Measurements from ENCODE around the gene KRT86. TPM values are rescaled to one million over a fixed set of nuclear protein-coding genes. Genes with fewer than 3 reads are reported as not detected.

The KRT86 gene
- total and polyA plus RNA-seq, 7 experiments from 2014 or later, result 0.13 to 1.5 TPM; not detected in 5

DNA sequence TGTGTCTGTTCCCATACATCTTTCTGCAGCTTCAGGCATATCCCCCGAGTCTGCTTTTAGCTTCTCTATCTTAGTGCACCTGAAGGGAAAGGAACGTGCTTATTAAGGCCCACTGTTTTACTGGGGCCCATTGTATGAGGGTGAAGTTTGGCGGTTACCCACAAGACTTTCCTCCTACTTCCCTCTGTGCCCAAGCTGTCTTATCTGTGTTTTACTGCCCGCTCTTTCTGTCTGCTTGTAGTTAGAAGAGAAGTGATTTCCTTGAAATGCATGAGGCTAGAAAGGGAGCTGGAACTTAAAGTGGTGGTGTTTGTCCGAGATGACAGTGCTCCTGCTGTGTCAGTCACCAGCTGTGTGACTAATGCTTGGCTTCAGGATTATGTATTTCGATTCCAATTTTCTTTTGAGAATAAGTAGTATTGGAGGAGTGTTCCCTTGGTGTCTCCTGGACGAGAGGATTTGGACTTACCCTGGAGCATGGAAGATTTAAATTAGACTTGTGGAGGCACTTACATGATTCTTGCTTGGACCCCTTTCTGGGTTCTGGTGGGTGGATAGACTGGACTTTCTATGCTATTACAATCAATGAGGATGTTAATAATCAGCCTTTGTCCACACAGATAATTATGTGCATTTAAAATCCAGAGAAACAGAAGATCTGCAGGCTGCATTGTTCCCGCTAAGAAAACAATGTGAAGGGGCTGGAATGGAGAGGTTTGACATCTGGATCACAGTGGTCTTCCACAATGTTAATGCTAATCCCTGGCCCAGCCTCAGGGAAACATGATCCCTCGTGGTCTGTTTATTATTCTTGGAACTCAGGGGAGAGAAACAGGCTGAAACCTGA, 13.9 kb upstream of the KRT86 start:
- peaks cover 0 to 4% (median 0%) of the 10 kb centered on the region in 11 donors for H3K9me3 Mint-ChIP-seq
- H3K27me3 Mint-ChIP-seq, result peaks cover 42 to 66% (median 59%) of the 10 kb centered on the region in 5 donors
- intact Hi-C loops (cut with micrococcal nuclease), result no loop called here
- Histone ChIP-seq H3K4me3 (ENCODE audit: low read length) (no peak overlapping the region), H3K36me3 (ENCODE audit: control insufficient read depth in 2 of 3, insufficient read depth in 3 of 3, low read length in 3 of 3) (no peaks in the 10 kb centered on the region), H3K27me3 (ENCODE audit: control insufficient read depth in 2 of 2, insufficient read depth in 2 of 2, low read length in 2 of 2) (peaks cover 0 to 2% of the 10 kb centered on the region in 2 donors), H3K4me1 (ENCODE audit: control insufficient read depth in 2 of 2, insufficient read depth in 2 of 2, low read length in 2 of 2) (no peaks in the 10 kb centered on the region), H3K27ac (ENCODE audit: low read depth, low read length) (no peak overlapping the region), H3K9me3 (ENCODE audit: control insufficient read depth in 2 of 3, low read length in 3 of 3) (no peaks in the 10 kb centered on the region)
- CTCF ChIA-PET, result interaction anchor here (1.0 kb wide), 1 partner anchor 18 kb away, joined by 4 read pairs; no protein-coding TSS in a partner anchor
- no peak for DNase-seq
- ATAC-seq, result no peak
- peaks cover 0 to 25% (median 0%) of the 10 kb centered on the region in 5 donors for H3K36me3 Mint-ChIP-seq
- POLR2A ChIA-PET, result no interaction called here
- peak overlapping the region in 1 of 9 donors; percentile 21 for H3K27ac Mint-ChIP-seq
- peaks cover 0 to 28% (median 8%) of the 10 kb centered on the region in 7 donors for H3K4me1 Mint-ChIP-seq
- peak overlapping the region in 1 of 10 donors; percentile 60 for H3K4me3 Mint-ChIP-seq

DNA sequence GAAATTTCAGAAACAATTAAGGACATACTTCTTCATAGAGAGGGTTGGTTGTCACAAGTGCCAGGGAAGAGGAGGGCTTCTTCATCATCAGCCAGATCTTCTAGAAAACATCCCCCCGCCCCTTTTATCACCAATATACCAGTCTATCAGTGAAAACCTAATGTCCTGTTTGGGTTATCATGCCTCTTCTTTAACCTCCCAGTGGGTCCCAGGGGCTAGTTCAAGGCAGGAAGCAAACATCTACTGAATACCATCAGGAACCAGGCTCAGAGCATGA, 13.3 kb upstream of the KRT86 start:
- peaks cover 36 to 62% (median 54%) of the 10 kb centered on the region in 5 donors for H3K27me3 Mint-ChIP-seq
- Histone ChIP-seq H3K27ac (ENCODE audit: low read depth, low read length) (no peak overlapping the region), H3K27me3 (ENCODE audit: control insufficient read depth in 2 of 2, insufficient read depth in 2 of 2, low read length in 2 of 2) (peaks cover 0 to 2% of the 10 kb centered on the region in 2 donors), H3K36me3 (ENCODE audit: control insufficient read depth in 2 of 3, insufficient read depth in 3 of 3, low read length in 3 of 3) (no peaks in the 10 kb centered on the region), H3K4me1 (ENCODE audit: control insufficient read depth in 2 of 2, insufficient read depth in 2 of 2, low read length in 2 of 2) (no peaks in the 10 kb centered on the region), H3K4me3 (ENCODE audit: low read length) (no peak overlapping the region), H3K9me3 (ENCODE audit: control insufficient read depth in 2 of 3, low read length in 3 of 3) (no peaks in the 10 kb centered on the region)
- peaks cover 0 to 25% (median 0%) of the 10 kb centered on the region in 5 donors for H3K36me3 Mint-ChIP-seq
- no peak overlapping the region for H3K27ac Mint-ChIP-seq
- ChIA-PET CTCF (no interaction called here), POLR2A (no interaction called here)
- H3K4me3 Mint-ChIP-seq, result no peak overlapping the region
- DNase-seq (no peak), ATAC-seq (no peak)
- H3K4me1 Mint-ChIP-seq, result peaks cover 0 to 27% (median 8%) of the 10 kb centered on the region in 7 donors
- intact Hi-C loops (cut with micrococcal nuclease), result no loop called here
- peaks cover 0 to 4% (median 0%) of the 10 kb centered on the region in 11 donors for H3K9me3 Mint-ChIP-seq

- no peak for DNase-seq
- H3K27me3 ChIP-seq (ENCODE audit: control insufficient read depth in 2 of 2, insufficient read depth in 2 of 2, low read length in 2 of 2), result peaks cover 0 to 2% of the 10 kb centered on the region in 2 donors
- H3K27me3 Mint-ChIP-seq, result peaks cover 28 to 51% (median 46%) of the 10 kb centered on the region in 5 donors
These were observed 12.2 kb upstream of the KRT86 start for GRCh38 chr12:52262286-52262685.

GRCh38 chr12:52263761-52264434, 10.5 kb upstream of the KRT86 start:
- peaks cover 0 to 2% of the 10 kb centered on the region in 2 donors for H3K27me3 ChIP-seq (ENCODE audit: control insufficient read depth in 2 of 2, insufficient read depth in 2 of 2, low read length in 2 of 2)
- H3K9me3 ChIP-seq (ENCODE audit: control insufficient read depth in 2 of 3, low read length in 3 of 3), result no peaks in the 10 kb centered on the region
- H3K9me3 Mint-ChIP-seq, result peaks cover 0 to 4% (median 0%) of the 10 kb centered on the region in 11 donors
- H3K36me3 ChIP-seq (ENCODE audit: control insufficient read depth in 2 of 3, insufficient read depth in 3 of 3, low read length in 3 of 3), result no peaks in the 10 kb centered on the region
- no peak overlapping the region for H3K4me3 ChIP-seq (ENCODE audit: low read length)
- no peak overlapping the region for H3K4me3 Mint-ChIP-seq
- POLR2A ChIA-PET, result no interaction called here
- peaks cover 28 to 43% (median 35%) of the 10 kb centered on the region in 5 donors for H3K27me3 Mint-ChIP-seq
- intact Hi-C loops (cut with micrococcal nuclease), result no loop called here
- H3K4me1 Mint-ChIP-seq, result peaks cover 0 to 27% (median 8%) of the 10 kb centered on the region in 7 donors
- H3K27ac Mint-ChIP-seq, result no peak overlapping the region
- peaks cover 0 to 27% (median 0%) of the 10 kb centered on the region in 5 donors for H3K36me3 Mint-ChIP-seq
- no peak for DNase-seq
- CTCF ChIA-PET, result no interaction called here
- no peaks in the 10 kb centered on the region for H3K4me1 ChIP-seq (ENCODE audit: control insufficient read depth in 2 of 2, insufficient read depth in 2 of 2, low read length in 2 of 2)
- ATAC-seq, result no peak
- no peak overlapping the region for H3K27ac ChIP-seq (ENCODE audit: low read depth, low read length)

More at GRCh38 chr12:52262286-52262685, 12.2 kb upstream of the KRT86 start:
- ATAC-seq, result no peak
- Mint-ChIP-seq H3K36me3 (peaks cover 0 to 26% (median 0%) of the 10 kb centered on the region in 5 donors), H3K4me1 (peaks cover 0 to 25% (median 8%) of the 10 kb centered on the region in 7 donors), H3K27ac (no peak overlapping the region), H3K4me3 (no peak overlapping the region), H3K9me3 (peaks cover 0 to 4% (median 0%) of the 10 kb centered on the region in 11 donors)
- Histone ChIP-seq H3K4me1 (ENCODE audit: control insufficient read depth in 2 of 2, insufficient read depth in 2 of 2, low read length in 2 of 2) (no peaks in the 10 kb centered on the region), H3K4me3 (ENCODE audit: low read length) (no peak overlapping the region), H3K9me3 (ENCODE audit: control insufficient read depth in 2 of 3, low read length in 3 of 3) (no peaks in the 10 kb centered on the region), H3K36me3 (ENCODE audit: control insufficient read depth in 2 of 3, insufficient read depth in 3 of 3, low read length in 3 of 3) (no peaks in the 10 kb centered on the region), H3K27ac (ENCODE audit: low read depth, low read length) (no peak overlapping the region)
- intact Hi-C loops (cut with micrococcal nuclease), result no loop called here
- ChIA-PET POLR2A (no interaction called here), CTCF (no interaction called here)

DNA sequence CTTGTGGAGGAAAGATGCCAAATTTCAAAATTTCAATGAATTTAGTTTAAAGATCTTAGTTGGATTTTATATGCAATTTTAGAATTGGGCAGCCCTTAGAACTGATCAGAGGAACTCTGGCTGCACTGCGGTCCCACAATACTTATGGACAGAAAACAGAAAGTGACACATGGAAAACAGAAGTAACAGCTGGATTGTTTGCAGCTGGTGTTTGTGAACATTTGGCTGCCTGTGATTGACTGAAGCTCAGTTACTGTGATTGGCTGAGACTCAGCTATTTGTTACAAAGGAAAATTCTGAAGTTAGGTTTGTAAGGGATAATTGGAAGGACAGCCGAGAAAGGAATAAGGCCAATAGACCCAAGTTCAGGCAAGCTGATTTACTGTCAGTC, 10.0 kb upstream of the KRT86 start:
- CTCF ChIA-PET, result no interaction called here
- intact Hi-C loops (cut with micrococcal nuclease), result no loop called here
- H3K27me3 Mint-ChIP-seq, result peaks cover 27 to 39% (median 30%) of the 10 kb centered on the region in 5 donors

GRCh38 chr12:52266514-52266913, 7.9 kb upstream of the KRT86 start:
- Mint-ChIP-seq H3K9me3 (peaks cover 0 to 4% (median 0%) of the 10 kb centered on the region in 11 donors), H3K27me3 (peaks cover 15 to 31% (median 24%) of the 10 kb centered on the region in 5 donors), H3K36me3 (peaks cover 0 to 18% (median 0%) of the 10 kb centered on the region in 5 donors), H3K4me3 (no peak overlapping the region), H3K27ac (no peak overlapping the region), H3K4me1 (peaks cover 0 to 5% (median 0%) of the 10 kb centered on the region in 7 donors)
- CTCF ChIA-PET, result no interaction called here
- no peak overlapping the region for H3K27ac ChIP-seq (ENCODE audit: low read depth, low read length)
- no peaks in the 10 kb centered on the region for H3K36me3 ChIP-seq (ENCODE audit: control insufficient read depth in 2 of 3, insufficient read depth in 3 of 3, low read length in 3 of 3)
- H3K4me1 ChIP-seq (ENCODE audit: control insufficient read depth in 2 of 2, insufficient read depth in 2 of 2, low read length in 2 of 2), result no peaks in the 10 kb centered on the region
- ATAC-seq (no peak), DNase-seq (no peak)
- POLR2A ChIA-PET, result no interaction called here
- no peaks in the 10 kb centered on the region for H3K9me3 ChIP-seq (ENCODE audit: control insufficient read depth in 2 of 3, low read length in 3 of 3)
- H3K4me3 ChIP-seq (ENCODE audit: low read length), result no peak overlapping the region
- H3K27me3 ChIP-seq (ENCODE audit: control insufficient read depth in 2 of 2, insufficient read depth in 2 of 2, low read length in 2 of 2), result no peaks in the 10 kb centered on the region
- intact Hi-C loops (cut with micrococcal nuclease), result no loop called here

More for the DNA sequence above, 10.0 kb upstream of the KRT86 start:
- Mint-ChIP-seq H3K4me3 (no peak overlapping the region), H3K4me1 (peaks cover 0 to 23% (median 8%) of the 10 kb centered on the region in 7 donors), H3K36me3 (peaks cover 0 to 24% (median 0%) of the 10 kb centered on the region in 5 donors), H3K9me3 (peaks cover 0 to 4% (median 0%) of the 10 kb centered on the region in 11 donors), H3K27ac (no peak overlapping the region)
- DNase-seq, result no peak
- Histone ChIP-seq H3K9me3 (ENCODE audit: control insufficient read depth in 2 of 3, low read length in 3 of 3) (no peaks in the 10 kb centered on the region), H3K36me3 (ENCODE audit: control insufficient read depth in 2 of 3, insufficient read depth in 3 of 3, low read length in 3 of 3) (no peaks in the 10 kb centered on the region), H3K27me3 (ENCODE audit: control insufficient read depth in 2 of 2, insufficient read depth in 2 of 2, low read length in 2 of 2) (peaks cover 0 to 2% of the 10 kb centered on the region in 2 donors), H3K4me1 (ENCODE audit: control insufficient read depth in 2 of 2, insufficient read depth in 2 of 2, low read length in 2 of 2) (no peaks in the 10 kb centered on the region), H3K4me3 (ENCODE audit: low read length) (no peak overlapping the region), H3K27ac (ENCODE audit: low read depth, low read length) (no peak overlapping the region)
- no peak for ATAC-seq
- POLR2A ChIA-PET, result no interaction called here
